Measurements from ENCODE around the gene TMEM259.

DNA sequence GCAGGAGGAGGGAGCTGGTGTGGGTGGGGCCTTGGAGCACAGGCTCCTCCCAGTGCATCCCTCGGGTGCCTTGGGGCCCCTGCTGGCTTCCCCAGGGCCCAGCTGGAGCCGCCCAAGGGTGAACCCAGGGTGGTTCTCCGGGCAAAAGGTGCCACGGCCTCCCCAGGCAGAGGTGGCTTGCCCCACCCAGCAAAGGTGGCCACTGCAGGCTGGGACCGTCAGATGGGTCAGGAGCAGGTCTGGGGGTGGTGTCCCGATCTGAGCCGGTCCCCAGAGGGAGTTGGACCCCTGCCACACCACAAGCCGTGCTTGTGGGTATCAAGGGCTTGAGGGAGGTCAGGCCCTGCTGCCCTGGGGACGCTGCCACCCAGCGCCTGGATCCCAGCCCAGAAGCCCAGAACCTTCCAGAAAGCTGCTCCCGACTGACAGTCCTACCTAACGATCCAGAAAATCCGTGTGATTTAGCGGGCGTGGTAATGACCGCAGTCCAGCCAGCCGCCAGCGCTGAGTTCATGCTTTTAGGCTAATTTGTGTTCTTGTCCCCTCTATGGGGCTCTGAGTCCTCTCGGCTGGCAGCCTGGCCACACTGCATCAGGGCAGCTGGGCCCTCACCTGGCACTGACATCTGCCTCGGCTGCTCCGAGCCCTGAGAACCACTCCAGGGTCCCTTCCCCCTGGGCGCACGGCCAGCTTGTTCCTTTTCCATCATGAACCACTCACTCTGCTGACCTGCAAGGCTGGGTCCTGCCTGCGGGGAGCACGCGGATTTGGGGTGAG is 25.7 kb downstream of the TMEM259 start:
- TF ChIP-seq YY1 (IDR thresholded peaks at IDR 0.05; ENCODE audit: low read depth, low read length): no peak
- no peak for TF ChIP-seq CHD1 (IDR thresholded peaks at IDR 0.05; ENCODE audit: low read depth, low read length)
- no peak for TF ChIP-seq POLR2AphosphoS5 (IDR thresholded peaks at IDR 0.05; ENCODE audit: low read depth, low read length)
- TF ChIP-seq CREB1 (IDR thresholded peaks at IDR 0.05): no peak
- TF ChIP-seq SRF (IDR thresholded peaks at IDR 0.05; ENCODE audit: low read depth, low read length): no peak
- no peak for TF ChIP-seq EZH2 (IDR thresholded peaks at IDR 0.05; ENCODE audit: low read depth, low read length, severe bottlenecking)
- TF ChIP-seq ZNF274 (IDR thresholded peaks at IDR 0.05; ENCODE audit: borderline replicate concordance, extremely low read depth, low read length): no peak
- TF ChIP-seq, protein P1, sequence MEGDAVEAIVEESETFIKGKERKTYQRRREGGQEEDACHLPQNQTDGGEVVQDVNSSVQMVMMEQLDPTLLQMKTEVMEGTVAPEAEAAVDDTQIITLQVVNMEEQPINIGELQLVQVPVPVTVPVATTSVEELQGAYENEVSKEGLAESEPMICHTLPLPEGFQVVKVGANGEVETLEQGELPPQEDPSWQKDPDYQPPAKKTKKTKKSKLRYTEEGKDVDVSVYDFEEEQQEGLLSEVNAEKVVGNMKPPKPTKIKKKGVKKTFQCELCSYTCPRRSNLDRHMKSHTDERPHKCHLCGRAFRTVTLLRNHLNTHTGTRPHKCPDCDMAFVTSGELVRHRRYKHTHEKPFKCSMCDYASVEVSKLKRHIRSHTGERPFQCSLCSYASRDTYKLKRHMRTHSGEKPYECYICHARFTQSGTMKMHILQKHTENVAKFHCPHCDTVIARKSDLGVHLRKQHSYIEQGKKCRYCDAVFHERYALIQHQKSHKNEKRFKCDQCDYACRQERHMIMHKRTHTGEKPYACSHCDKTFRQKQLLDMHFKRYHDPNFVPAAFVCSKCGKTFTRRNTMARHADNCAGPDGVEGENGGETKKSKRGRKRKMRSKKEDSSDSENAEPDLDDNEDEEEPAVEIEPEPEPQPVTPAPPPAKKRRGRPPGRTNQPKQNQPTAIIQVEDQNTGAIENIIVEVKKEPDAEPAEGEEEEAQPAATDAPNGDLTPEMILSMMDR (IDR thresholded peaks at IDR 0.05; ENCODE audit: control extremely low read depth in 1 of 3, insufficient read depth in 1 of 3, low read depth in 1 of 3, low read length in 3 of 3): no peak
- TF ChIP-seq CTBP2 (IDR thresholded peaks at IDR 0.05; ENCODE audit: borderline replicate concordance, insufficient read depth, insufficient read length, low read length): no peak
- TF ChIP-seq, protein P2, sequence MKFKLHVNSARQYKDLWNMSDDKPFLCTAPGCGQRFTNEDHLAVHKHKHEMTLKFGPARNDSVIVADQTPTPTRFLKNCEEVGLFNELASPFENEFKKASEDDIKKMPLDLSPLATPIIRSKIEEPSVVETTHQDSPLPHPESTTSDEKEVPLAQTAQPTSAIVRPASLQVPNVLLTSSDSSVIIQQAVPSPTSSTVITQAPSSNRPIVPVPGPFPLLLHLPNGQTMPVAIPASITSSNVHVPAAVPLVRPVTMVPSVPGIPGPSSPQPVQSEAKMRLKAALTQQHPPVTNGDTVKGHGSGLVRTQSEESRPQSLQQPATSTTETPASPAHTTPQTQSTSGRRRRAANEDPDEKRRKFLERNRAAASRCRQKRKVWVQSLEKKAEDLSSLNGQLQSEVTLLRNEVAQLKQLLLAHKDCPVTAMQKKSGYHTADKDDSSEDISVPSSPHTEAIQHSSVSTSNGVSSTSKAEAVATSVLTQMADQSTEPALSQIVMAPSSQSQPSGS (IDR thresholded peaks at IDR 0.05; ENCODE audit: low read length): no peak
- no peak for TF ChIP-seq SIN3A (conservative IDR thresholded peaks at IDR 0.05 in 1 of 2, IDR thresholded peaks at IDR 0.05 in 1 of 2; ENCODE audit: low read depth in 1 of 2, low read length in 2 of 2)

Measured in H1 (cell line).